ENCODE measurements around the gene B9D1. TPM values are rescaled to one million over a fixed set of nuclear protein-coding genes. Genes with fewer than 3 reads are reported as not detected.

The B9D1 gene
- total and polyA plus RNA-seq, 9 of the 15 experiments (the other 6 are each of a cell fraction or from before 2014, with no cell fraction given), result 8.9 to 28.0 (median 17.9) TPM

DNA sequence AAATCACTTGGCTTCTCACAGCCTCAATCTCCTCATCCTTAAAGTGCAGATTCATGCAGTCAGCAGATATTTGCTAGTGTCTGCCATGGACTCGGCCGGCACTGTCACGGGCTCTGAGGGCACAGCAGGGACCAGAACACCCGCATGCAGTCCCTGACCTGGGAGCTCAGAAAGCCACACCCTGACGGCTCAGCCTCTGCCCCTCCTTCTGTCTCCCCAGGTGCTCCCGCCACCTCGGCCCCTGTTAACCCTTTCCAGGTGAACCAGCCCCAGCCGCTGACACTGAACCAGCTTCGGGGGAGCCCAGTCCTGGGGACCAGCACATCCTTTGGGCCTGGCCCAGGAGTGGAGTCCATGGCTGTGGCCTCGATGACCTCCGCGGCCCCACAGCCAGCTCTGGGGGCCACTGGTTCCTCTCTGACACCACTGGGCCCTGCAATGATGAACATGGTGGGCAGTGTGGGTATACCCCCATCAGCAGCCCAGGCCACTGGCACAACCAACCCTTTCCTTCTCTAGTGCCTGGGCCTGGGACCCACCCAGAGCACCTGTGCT lies 28.7 kb downstream of the B9D1 start:
- Histone ChIP-seq H3K9me1 (ENCODE audit: control insufficient read depth, insufficient read depth, low read length) (no peaks in the 10 kb centered on the region), H3K4me2 (ENCODE audit: insufficient read depth, low read length) (no peak overlapping the region), H3K9ac (ENCODE audit: insufficient read depth in 1 of 2, low read depth in 2 of 2, low read length in 2 of 2) (no peak overlapping the region), H3K27ac (ENCODE audit: extremely low read depth, low read depth, low read length) (no peak overlapping the region), H3K4me1 (replicated peaks in 1 of 2; ENCODE audit: control insufficient read depth in 2 of 2, insufficient read depth in 2 of 2, low read length in 2 of 2) (peaks cover 0 to 13% of the 10 kb centered on the region in 2 experiments; a peak in 2 of 5 replicates), H4K20me1 (replicated peaks; ENCODE audit: control insufficient read depth, insufficient read depth, low read length) (no peaks in the 10 kb centered on the region), H2AFZ (ENCODE audit: low read depth, low read length) (no peak overlapping the region), H3K4me3 (no peak overlapping the region), H3K27me3 (ENCODE audit: control insufficient read depth in 2 of 2, insufficient read depth in 2 of 2, low read length in 2 of 2) (no peaks in the 10 kb centered on the region), H3K79me2 (ENCODE audit: control insufficient read depth, insufficient read depth, low read length) (no peaks in the 10 kb centered on the region), H3K9me3 (replicated peaks; ENCODE audit: control insufficient read depth, insufficient read depth, low read depth, low read length) (no peaks in the 10 kb centered on the region), H3K36me3 (ENCODE audit: control insufficient read depth, insufficient read depth, low read length) (no peaks in the 10 kb centered on the region; the same call in 2 of the 3 replicates)
- POLR2A ChIA-PET, result interaction anchor here (1.0 kb wide), 1 partner anchor 21 kb away, joined by 4 read pairs; no protein-coding TSS in a partner anchor
- no TSS peak for BruUV-seq (replicated peaks)
- no peak for TF ChIP-seq CHD4 (IDR thresholded peaks at IDR 0.05; ENCODE audit: insufficient read depth, insufficient replicate concordance, low read depth, low read length, poor library complexity, severe bottlenecking)
- TF ChIP-seq, protein P1, sequence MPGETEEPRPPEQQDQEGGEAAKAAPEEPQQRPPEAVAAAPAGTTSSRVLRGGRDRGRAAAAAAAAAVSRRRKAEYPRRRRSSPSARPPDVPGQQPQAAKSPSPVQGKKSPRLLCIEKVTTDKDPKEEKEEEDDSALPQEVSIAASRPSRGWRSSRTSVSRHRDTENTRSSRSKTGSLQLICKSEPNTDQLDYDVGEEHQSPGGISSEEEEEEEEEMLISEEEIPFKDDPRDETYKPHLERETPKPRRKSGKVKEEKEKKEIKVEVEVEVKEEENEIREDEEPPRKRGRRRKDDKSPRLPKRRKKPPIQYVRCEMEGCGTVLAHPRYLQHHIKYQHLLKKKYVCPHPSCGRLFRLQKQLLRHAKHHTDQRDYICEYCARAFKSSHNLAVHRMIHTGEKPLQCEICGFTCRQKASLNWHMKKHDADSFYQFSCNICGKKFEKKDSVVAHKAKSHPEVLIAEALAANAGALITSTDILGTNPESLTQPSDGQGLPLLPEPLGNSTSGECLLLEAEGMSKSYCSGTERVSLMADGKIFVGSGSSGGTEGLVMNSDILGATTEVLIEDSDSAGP (CRISPR knock-in tag; IDR thresholded peaks at IDR 0.05), result no peak
- TF ChIP-seq, protein P2, sequence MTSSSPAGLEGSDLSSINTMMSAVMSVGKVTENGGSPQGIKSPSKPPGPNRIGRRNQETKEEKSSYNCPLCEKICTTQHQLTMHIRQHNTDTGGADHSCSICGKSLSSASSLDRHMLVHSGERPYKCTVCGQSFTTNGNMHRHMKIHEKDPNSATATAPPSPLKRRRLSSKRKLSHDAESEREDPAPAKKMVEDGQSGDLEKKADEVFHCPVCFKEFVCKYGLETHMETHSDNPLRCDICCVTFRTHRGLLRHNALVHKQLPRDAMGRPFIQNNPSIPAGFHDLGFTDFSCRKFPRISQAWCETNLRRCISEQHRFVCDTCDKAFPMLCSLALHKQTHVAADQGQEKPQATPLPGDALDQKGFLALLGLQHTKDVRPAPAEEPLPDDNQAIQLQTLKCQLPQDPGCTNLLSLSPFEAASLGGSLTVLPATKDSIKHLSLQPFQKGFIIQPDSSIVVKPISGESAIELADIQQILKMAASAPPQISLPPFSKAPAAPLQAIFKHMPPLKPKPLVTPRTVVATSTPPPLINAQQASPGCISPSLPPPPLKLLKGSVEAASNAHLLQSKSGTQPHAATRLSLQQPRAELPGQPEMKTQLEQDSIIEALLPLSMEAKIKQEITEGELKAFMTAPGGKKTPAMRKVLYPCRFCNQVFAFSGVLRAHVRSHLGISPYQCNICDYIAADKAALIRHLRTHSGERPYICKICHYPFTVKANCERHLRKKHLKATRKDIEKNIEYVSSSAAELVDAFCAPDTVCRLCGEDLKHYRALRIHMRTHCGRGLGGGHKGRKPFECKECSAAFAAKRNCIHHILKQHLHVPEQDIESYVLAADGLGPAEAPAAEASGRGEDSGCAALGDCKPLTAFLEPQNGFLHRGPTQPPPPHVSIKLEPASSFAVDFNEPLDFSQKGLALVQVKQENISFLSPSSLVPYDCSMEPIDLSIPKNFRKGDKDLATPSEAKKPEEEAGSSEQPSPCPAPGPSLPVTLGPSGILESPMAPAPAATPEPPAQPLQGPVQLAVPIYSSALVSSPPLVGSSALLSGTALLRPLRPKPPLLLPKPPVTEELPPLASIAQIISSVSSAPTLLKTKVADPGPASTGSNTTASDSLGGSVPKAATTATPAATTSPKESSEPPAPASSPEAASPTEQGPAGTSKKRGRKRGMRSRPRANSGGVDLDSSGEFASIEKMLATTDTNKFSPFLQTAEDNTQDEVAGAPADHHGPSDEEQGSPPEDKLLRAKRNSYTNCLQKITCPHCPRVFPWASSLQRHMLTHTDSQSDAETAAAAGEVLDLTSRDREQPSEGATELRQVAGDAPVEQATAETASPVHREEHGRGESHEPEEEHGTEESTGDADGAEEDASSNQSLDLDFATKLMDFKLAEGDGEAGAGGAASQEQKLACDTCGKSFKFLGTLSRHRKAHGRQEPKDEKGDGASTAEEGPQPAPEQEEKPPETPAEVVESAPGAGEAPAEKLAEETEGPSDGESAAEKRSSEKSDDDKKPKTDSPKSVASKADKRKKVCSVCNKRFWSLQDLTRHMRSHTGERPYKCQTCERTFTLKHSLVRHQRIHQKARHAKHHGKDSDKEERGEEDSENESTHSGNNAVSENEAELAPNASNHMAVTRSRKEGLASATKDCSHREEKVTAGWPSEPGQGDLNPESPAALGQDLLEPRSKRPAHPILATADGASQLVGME (CRISPR knock-in tag; IDR thresholded peaks at IDR 0.05), result no peak
- TF ChIP-seq, protein P3, sequence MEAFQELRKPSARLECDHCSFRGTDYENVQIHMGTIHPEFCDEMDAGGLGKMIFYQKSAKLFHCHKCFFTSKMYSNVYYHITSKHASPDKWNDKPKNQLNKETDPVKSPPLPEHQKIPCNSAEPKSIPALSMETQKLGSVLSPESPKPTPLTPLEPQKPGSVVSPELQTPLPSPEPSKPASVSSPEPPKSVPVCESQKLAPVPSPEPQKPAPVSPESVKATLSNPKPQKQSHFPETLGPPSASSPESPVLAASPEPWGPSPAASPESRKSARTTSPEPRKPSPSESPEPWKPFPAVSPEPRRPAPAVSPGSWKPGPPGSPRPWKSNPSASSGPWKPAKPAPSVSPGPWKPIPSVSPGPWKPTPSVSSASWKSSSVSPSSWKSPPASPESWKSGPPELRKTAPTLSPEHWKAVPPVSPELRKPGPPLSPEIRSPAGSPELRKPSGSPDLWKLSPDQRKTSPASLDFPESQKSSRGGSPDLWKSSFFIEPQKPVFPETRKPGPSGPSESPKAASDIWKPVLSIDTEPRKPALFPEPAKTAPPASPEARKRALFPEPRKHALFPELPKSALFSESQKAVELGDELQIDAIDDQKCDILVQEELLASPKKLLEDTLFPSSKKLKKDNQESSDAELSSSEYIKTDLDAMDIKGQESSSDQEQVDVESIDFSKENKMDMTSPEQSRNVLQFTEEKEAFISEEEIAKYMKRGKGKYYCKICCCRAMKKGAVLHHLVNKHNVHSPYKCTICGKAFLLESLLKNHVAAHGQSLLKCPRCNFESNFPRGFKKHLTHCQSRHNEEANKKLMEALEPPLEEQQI (IDR thresholded peaks at IDR 0.05), result no peak
- TF ChIP-seq, protein P4, sequence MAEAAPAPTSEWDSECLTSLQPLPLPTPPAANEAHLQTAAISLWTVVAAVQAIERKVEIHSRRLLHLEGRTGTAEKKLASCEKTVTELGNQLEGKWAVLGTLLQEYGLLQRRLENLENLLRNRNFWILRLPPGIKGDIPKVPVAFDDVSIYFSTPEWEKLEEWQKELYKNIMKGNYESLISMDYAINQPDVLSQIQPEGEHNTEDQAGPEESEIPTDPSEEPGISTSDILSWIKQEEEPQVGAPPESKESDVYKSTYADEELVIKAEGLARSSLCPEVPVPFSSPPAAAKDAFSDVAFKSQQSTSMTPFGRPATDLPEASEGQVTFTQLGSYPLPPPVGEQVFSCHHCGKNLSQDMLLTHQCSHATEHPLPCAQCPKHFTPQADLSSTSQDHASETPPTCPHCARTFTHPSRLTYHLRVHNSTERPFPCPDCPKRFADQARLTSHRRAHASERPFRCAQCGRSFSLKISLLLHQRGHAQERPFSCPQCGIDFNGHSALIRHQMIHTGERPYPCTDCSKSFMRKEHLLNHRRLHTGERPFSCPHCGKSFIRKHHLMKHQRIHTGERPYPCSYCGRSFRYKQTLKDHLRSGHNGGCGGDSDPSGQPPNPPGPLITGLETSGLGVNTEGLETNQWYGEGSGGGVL (CRISPR knock-in tag; IDR thresholded peaks at IDR 0.05), result no peak
- no peak for ATAC-seq
- intact Hi-C loops (cut with micrococcal nuclease), result no loop called here
- no peak for DNase-seq (ENCODE audit: extremely low read depth in 1 of 4, low spot score in 3 of 4)
- CTCF ChIA-PET (ENCODE audit: low intra/inter-chr PET ratio), result no interaction called here
- in situ Hi-C loops (cut with MboI), result no loop called here
- no peak for FAIRE-seq
- WGBS (ENCODE audit: insufficient coverage, low coverage, missing lambda C conversion rate), result 82% methylated on average over 9 of the region's 12 CpGs

Measured in K562 (cell line).